NCI-H510A treated with DMSO at 0.1 percent for 48 hours (cell line): ENCODE results near the gene TPST2.

Source experiments
- DNase-seq: peaks from one replicate; lab custom pipeline; 2025; lab: John Stamatoyannopoulos, UW

Gene TPST2

GRCh38 chr22:26610072-26610958 lies 20.4 kb upstream of the TPST2 start:
- DNase-seq, result no peak

- no peak for DNase-seq
Measured at GRCh38 chr22:26609287-26609686, 19.4 kb upstream of the TPST2 start.

- DNase-seq, result no peak
Measured at GRCh38 chr22:26608129-26608528, 18.2 kb upstream of the TPST2 start.

- DNase-seq, result no peak
Measured at GRCh38 chr22:26606611-26607010, 16.7 kb upstream of the TPST2 start.

- DNase-seq, result no peak
Measured at GRCh38 chr22:26604368-26604767, 14.4 kb upstream of the TPST2 start.

GRCh38 chr22:26602127-26602526 lies 12.2 kb upstream of the TPST2 start:
- no peak for DNase-seq

GRCh38 chr22:26601726-26602125 lies 11.8 kb upstream of the TPST2 start:
- DNase-seq, result no peak

GRCh38 chr22:26599505-26599904 lies 9.6 kb upstream of the TPST2 start:
- DNase-seq, result no peak

- no peak for DNase-seq
Measured at GRCh38 chr22:26597480-26597879, 7.5 kb upstream of the TPST2 start.

- no peak for DNase-seq
Measured at GRCh38 chr22:26597026-26597425, 7.1 kb upstream of the TPST2 start.

- no peak for DNase-seq
Measured at GRCh38 chr22:26593763-26594162, 3.8 kb upstream of the TPST2 start.

- peak; percentile 9 for DNase-seq
Measured at GRCh38 chr22:26592421-26592891, 2.5 kb upstream of the TPST2 start.

- DNase-seq, result no peak
Measured at GRCh38 chr22:26589367-26589844, 526 bp downstream of the TPST2 start.

- DNase-seq, result no peak
Measured at GRCh38 chr22:26588729-26589366, 1.1 kb downstream of the TPST2 start.

- DNase-seq, result no peak
Measured at GRCh38 chr22:26587991-26588613, 1.8 kb downstream of the TPST2 start.

GRCh38 chr22:26586556-26587325 lies 3.2 kb downstream of the TPST2 start:
- DNase-seq, result no peak

- no peak for DNase-seq
Measured at GRCh38 chr22:26585104-26585790, 4.7 kb downstream of the TPST2 start.

GRCh38 chr22:26584010-26584409 lies 5.9 kb downstream of the TPST2 start:
- no peak for DNase-seq

- no peak for DNase-seq
Measured at GRCh38 chr22:26581633-26582168, 8.2 kb downstream of the TPST2 start.

GRCh38 chr22:26581026-26581425 lies 8.9 kb downstream of the TPST2 start:
- no peak for DNase-seq
